HG02981 (cell line): ENCODE data around the gene SSC4D.
A peak's percentile ranks its signal among the peaks of the same experiment; 100 is the strongest.
"Not testable (repeated sequence)": the region's sequence is repeated elsewhere in the genome, so short reads cannot be mapped to it uniquely, and the experiment has no call there.

Experiments
- ATAC-seq: cut with Tn5 transposase; IDR thresholded peaks from one replicate; pipeline ENCODE4 v1.9.1; 2021; ENCODE audit warnings: mild to moderate bottlenecking, moderate library complexity; ENCODE audit not compliant: unreplicated experiment

The SSC4D gene

GRCh38 chr7:76387789-76388188 is 21.7 kb downstream of the SSC4D start:
- ATAC-seq = not testable (repeated sequence)

DNA sequence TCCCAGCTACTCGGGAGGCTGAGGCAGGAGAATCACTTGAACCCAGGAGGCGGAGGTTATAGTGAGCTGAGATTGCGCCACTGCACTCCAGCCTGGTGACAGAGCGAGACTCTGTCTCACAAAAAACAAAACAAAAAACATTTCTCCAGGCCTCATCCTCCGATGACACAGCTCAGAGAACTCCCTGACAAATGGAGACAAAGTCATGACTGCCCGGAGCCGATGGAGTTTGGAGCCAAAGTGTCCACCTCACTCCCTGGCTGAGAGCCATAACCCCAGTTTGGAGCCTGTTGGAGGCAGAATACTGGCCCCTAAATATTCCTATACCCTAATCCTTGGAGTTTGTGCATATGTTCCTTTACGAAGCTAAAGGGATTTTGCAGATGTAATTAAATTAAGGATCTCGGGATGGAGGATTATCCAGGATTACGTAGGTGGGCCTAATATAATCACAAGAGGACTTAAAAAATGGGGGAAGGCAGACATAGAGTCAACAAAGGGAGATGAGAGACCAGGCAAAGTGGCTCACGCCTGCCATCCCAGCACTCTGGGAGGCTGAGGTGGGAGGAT is 22.7 kb downstream of the SSC4D start:
- no peak for ATAC-seq

DNA sequence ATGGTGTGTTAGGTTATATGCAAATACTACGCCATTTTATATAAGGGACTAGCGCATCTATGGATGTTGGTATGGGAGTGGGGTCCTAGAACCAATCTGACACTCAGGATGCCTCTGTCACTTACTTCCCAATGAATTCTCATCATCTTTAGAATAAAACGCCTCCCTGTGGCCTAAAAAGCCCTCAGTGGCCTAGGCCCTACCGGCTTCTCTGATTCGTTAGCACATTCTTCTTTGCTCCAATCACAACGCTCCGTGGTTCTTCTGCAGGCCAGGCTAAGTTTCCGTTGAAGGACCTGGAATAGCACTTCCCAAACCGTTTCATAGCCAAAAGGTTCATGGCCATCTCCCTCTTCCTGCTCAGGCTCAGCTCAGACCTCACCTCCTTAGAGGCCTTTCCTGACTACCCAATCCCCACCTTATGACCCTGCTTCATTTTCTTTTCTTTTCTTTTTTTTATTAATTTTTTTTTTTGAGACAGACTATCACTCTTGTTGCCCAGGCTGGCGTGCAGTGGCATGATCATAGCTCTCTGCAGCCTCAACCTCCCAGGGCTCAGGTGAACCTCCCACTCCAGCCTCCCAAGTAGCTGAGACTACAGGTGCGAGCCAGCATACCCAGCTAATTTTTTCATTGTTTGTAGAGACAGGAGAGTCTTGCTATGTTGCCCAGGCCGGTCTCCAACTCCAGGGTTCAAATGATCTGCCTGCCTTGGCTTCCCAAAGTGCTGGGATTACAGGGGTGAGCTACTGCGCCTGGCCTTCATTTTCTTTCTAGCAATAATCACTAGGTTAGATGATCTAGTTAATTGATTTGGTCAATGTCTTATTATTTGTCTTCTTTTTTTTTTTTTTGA is 26.2 kb downstream of the SSC4D start:
- ATAC-seq = no peak

GRCh38 chr7:76381814-76382213 is 27.7 kb downstream of the SSC4D start:
- ATAC-seq = no peak

- ATAC-seq = no peak
Observed at GRCh38 chr7:76380623-76380966, 28.9 kb downstream of the SSC4D start.

DNA sequence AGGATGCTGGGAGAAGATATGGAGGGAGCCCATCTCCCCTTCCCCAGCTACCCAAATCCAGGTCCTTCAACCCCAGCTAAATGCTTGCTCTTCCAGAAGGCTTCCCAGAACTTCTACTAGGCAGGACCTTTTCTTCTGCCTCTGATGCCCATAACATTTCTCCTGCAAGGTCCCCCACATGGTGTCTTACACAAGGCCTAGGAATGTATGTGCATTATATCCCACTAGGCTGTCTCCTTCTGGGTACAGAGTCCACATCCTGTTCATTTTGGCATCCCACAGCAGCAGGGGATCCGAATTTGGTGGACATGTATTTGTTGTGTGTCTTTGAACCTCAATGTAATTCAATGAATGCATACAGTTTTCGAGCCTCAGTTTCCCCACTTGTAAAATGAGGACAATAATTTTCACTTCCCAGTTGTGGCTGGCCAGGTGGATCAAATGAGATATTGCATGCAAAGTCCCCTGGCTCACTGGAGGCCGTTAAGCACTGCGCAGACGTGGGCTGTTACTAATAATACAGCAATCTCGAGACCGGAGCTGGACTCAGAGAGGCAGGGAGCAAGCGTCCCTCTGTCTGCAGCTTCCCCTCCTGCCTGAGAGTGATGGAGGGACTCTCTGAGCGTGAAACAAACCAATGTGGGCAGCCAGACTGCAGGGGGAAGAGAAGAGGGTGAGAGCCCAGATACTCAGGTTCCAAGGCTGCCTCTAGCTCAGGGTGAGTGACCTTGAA is 32.1 kb downstream of the SSC4D start:
- ATAC-seq = no peak

DNA sequence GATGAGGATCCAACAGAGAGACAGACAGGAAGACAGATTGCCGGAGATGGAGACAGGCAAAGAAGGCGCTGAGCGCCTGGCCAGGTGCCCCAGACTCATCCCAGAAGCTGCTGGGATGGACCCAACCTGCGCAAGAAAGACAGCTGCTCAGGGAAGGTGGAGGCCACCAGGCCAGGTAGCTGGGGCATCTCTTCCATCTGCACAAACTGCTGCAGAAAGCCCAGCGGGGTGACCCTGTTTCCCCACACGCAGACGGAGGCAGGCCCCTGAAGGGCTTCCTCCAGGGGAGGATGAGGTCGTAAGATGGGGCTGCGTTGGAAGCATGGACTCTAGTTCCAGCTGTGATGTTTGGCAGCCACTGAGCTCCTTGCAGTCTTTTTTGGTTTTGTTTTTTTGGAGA is 34.2 kb downstream of the SSC4D start:
- no peak for ATAC-seq

DNA sequence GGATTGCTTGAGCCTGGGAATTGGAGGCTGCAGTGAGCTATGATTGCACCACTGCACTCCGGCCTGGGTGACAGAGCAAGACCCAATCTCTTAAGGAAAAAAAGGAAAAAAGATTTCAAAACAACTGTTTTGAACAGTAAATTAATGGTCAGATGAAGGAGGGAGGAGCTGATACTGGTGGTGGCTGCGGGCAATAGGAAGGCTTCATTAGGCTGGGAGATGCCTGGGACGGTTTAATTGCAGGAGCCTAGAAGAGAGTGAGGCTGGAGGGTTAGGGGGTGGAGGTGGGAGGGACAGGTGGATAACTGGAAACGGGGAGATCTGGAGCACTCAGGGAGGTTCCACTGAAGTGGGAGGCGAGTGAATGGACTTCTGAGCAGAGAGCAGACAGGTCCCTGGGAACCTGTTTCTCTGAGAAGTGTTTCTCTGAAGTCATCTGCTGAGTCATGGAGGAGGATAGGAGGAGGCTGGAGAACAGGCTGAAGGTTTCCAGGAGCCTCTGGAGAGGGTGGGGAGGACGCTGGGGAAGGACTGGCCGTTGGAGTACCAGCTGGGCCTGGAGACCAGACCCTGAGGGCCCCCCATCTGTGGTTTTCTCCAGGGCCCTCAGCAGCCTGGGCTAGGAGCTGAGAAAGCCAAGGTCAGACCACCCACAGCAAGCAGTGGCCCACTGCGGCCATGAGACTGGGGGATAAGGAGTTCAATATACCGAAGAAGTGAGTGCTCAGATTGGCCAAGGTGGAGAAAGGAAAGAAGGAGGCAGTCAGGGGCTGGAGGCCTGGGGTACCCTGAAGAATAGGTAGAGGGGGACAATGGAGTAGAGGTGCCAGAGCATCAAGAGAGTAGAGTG is 36.3 kb downstream of the SSC4D start:
- no peak for ATAC-seq

- no peak for ATAC-seq
Observed at GRCh38 chr7:76371396-76371795, 38.1 kb downstream of the SSC4D start.

- no peak for ATAC-seq
Observed at GRCh38 chr7:76369018-76369417, 40.5 kb downstream of the SSC4D start.

DNA sequence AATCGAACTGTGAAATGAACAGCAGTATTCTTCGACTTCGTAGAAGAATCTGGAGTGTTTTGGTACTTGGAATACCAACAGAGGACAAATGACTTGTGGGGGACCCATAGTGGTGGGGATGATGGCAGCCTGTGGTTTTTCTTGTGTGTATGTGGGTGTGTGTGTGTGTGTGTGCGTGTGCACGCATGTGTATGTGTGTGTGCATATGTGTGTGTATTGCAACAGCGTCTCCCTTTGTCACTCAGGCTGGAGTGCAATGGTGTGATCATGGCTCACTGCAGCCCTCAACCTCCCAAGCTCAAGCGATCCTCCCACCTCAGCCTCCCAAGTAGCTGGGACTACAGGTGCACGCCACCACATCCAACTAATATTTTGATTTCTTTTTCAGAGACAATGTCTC is 41.3 kb downstream of the SSC4D start:
- ATAC-seq = no peak

GRCh38 chr7:76364198-76364584 is 45.3 kb downstream of the SSC4D start:
- no peak for ATAC-seq

DNA sequence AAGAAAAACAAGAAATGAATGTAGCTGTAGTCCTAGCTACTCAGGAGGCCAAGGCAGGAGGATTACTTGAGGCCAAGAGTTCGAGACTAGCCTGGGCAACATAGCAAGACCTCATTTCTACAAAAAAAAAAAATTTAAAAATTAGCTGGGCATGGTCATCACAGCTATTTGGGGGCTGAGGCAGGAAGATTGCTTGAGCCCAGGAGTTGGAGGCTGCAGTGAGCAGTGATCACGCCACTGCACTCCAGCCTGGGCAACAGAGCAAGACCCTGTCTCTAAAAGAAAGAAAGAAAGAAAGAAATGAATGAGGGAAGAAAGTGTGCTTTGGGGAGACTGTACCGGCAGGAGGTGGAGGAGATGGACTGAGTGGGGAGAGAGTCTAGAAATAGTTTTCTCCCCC is 45.7 kb downstream of the SSC4D start:
- not testable (repeated sequence) for ATAC-seq

DNA sequence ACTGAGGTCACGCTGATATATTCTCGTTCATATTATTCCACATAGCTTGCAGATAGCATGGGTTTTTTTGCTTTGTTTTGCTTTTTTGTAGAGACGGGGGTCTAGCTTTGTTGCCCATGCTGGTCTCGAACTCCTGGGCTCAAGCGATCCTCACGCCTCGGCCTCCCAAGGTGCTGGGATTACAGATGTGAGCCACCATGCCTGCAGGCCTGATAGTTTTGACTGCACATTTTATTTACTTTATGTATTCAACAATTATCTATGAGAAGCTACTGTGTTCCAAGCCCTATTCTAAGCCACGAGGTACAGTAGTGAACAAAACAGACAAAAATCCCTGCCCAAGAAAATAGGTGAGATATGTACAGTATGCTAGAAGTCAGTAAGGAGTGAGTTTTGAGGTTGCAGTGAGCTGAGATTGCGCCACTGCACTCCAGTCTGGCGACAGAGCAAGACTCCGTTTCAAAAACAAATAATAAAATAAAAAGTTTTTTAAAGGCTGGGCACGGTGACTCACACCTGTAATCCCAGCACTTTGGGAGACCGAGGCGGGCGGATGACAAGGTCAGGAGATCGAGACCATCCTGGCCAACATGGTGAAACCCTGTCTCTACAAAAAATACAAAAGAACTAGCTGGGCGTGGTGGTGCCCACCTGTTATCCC is 49.4 kb downstream of the SSC4D start:
- no peak for ATAC-seq

- ATAC-seq = peak; percentile 88
Observed at GRCh38 chr7:76359111-76359977, 50.2 kb downstream of the SSC4D start.

- ATAC-seq = peak; percentile 55
Observed at GRCh38 chr7:76358481-76359110, 50.9 kb downstream of the SSC4D start, which contains the start of gene YWHAG. Gene YWHAG, minus strand, starts transcription at chr7:76358991. Its CDS starts 183 bp downstream, at chr7:76358808.

- ATAC-seq = peak; percentile 25
Observed at GRCh38 chr7:76358011-76358480, 51.5 kb downstream of the SSC4D start.

GRCh38 chr7:76357475-76358010 is 52.0 kb downstream of the SSC4D start:
- ATAC-seq = no peak

GRCh38 chr7:76356823-76357222 is 52.7 kb downstream of the SSC4D start:
- no peak for ATAC-seq
